A549 (cell line): ENCODE data around the gene ETV1. TPM values are rescaled to one million over a fixed set of nuclear protein-coding genes. Genes with fewer than 3 reads are reported as not detected.

Experiments
- polyA plus RNA-seq, 4 experiments: library from polyadenylated mRNA; depleted of rRNA in 3 of 4; stranded (reverse); fragments of >200 nt; fragmentation: RNase III in 1 of 4; extraction: RNeasy Plus Mini Kit Qiagen cat#74134 plus additional on column Dnase treatment in 1 of 4; gene quantifications; 2 replicates in 3 of 4; 3 replicates in 1 of 4; pipeline ENCODE4 v1.2.3, GENCODE V29; 2011 to 2017
- small RNA-seq, 6 experiments: library from RNA; depleted of rRNA; stranded (forward); fragments of <200 nt; gene quantifications; one replicate each; pipeline ENCODE3, GENCODE V24; 2012

Gene ETV1
- polyA plus RNA-seq, 2 of the 4 experiments (the other 2 are of a cell fraction): 1.3 to 6.2 TPM

Small RNA genes within 50 kb of the gene (small RNA-seq; reads per million reads assigned to genes)
- gene RF00019: 0 reads per million in 6 experiments
